HepG2 (cell line): ENCODE results near the gene RNU6-8. TPM values are rescaled to one million over a fixed set of nuclear protein-coding genes. Genes with fewer than 3 reads are reported as not detected.

Experiments
- AHR ChIP-seq: IDR thresholded peaks from 2 replicates; pipeline ENCODE4 v1.6.1; 2018; ENCODE audit warnings: missing genetic modification reagents, missing compliant biosample characterization
- GATAD2A ChIP-seq: IDR thresholded peaks from 2 replicates; pipeline ENCODE4 v1.6.1; 2016
- MYNN ChIP-seq: sonication (generic); formaldehyde crosslinking; IDR thresholded peaks from 2 replicates; pipeline ENCODE4 v1.4.0; 2020; ENCODE audit warnings: mild to moderate bottlenecking, low read depth, missing genetic modification reagents
- ZBTB20 ChIP-seq: sonication (generic); formaldehyde crosslinking; IDR thresholded peaks from 2 replicates; pipeline ENCODE4 v1.8.1; 2023; ENCODE audit warnings: missing genetic modification reagents, low read depth, mild to moderate bottlenecking, borderline replicate concordance
- ZNF12 ChIP-seq: sonication (generic); formaldehyde crosslinking; IDR thresholded peaks from 2 replicates; pipeline ENCODE4 v1.5.0; 2020; ENCODE audit warnings: missing genetic modification reagents
- ZNF331 ChIP-seq: sonication (generic); formaldehyde crosslinking; IDR thresholded peaks from 2 replicates; pipeline ENCODE4 v1.4.0; 2020; ENCODE audit warnings: missing genetic modification reagents
- ZNF460 ChIP-seq: sonication (generic); formaldehyde crosslinking; IDR thresholded peaks from 2 replicates; pipeline ENCODE4 v1.5.1; 2020; ENCODE audit warnings: missing genetic modification reagents, mild to moderate bottlenecking, borderline replicate concordance
- ZNF572 ChIP-seq: sonication (generic); formaldehyde crosslinking; IDR thresholded peaks from 2 replicates; pipeline ENCODE4 v1.5.1; 2020; ENCODE audit warnings: mild to moderate bottlenecking, missing genetic modification reagents
- polyA plus RNA-seq, 8 experiments: library from polyadenylated mRNA; depleted of rRNA in 3 of 8; stranded (reverse) in 7 of 8; unstranded in 1 of 8; fragments of >200 nt; fragmentation: Illumina TruSeq in 4 of 8; extraction: Trizol in 4 of 8; gene quantifications; 2 replicates each; pipeline versions ENCODE4 v1.2.1 to v1.2.3, GENCODE V29; 2011 to 2016; ENCODE audit warnings: low read depth in 4 of 8, missing spikeins in 1 of 8, mixed read lengths in 1 of 8; ENCODE audit not compliant: insufficient read depth in 1 of 8
- total RNA-seq, 5 experiments: library from RNA; depleted of rRNA; stranded (reverse); fragments of >200 nt; fragmentation: Illumina TruSeq; extraction: Trizol; gene quantifications; 2 replicates each; pipeline ENCODE4 v1.2.3, GENCODE V29; 2016; ENCODE audit warnings: low read depth in 1 of 5
- TF ChIP-seq, protein P1 (sequence below): sonication (generic); formaldehyde crosslinking; IDR thresholded peaks from 2 replicates; pipeline ENCODE4 v1.4.0; 2020; ENCODE audit warnings: mild to moderate bottlenecking, missing genetic modification reagents
- TF ChIP-seq, protein P2 (sequence below): sonication (generic); formaldehyde crosslinking; IDR thresholded peaks from 2 replicates; pipeline ENCODE4 v1.5.0; 2020; ENCODE audit warnings: missing genetic modification reagents, mild to moderate bottlenecking, borderline replicate concordance
- TF ChIP-seq, protein P3 (sequence below): IDR thresholded peaks from 2 replicates; pipeline ENCODE4 v1.6.1; 2016; ENCODE audit warnings: control low read depth
- TF ChIP-seq, protein P4 (sequence below): sonication (generic); formaldehyde crosslinking; IDR thresholded peaks from 2 replicates; pipeline ENCODE4 v1.4.0; 2020; ENCODE audit warnings: missing genetic modification reagents, borderline replicate concordance
- TF ChIP-seq, protein P5 (sequence below): sonication (generic); formaldehyde crosslinking; IDR thresholded peaks from 2 replicates; pipeline ENCODE4 v1.8.0; 2022; ENCODE audit warnings: mild to moderate bottlenecking, missing genetic modification reagents, moderate library complexity

The RNU6-8 gene
- total and polyA plus RNA-seq, 2 of the 13 experiments (the other 11 are each of a cell fraction or from before 2014, with no cell fraction given): under 0.01 TPM; not detected in 1

DNA sequence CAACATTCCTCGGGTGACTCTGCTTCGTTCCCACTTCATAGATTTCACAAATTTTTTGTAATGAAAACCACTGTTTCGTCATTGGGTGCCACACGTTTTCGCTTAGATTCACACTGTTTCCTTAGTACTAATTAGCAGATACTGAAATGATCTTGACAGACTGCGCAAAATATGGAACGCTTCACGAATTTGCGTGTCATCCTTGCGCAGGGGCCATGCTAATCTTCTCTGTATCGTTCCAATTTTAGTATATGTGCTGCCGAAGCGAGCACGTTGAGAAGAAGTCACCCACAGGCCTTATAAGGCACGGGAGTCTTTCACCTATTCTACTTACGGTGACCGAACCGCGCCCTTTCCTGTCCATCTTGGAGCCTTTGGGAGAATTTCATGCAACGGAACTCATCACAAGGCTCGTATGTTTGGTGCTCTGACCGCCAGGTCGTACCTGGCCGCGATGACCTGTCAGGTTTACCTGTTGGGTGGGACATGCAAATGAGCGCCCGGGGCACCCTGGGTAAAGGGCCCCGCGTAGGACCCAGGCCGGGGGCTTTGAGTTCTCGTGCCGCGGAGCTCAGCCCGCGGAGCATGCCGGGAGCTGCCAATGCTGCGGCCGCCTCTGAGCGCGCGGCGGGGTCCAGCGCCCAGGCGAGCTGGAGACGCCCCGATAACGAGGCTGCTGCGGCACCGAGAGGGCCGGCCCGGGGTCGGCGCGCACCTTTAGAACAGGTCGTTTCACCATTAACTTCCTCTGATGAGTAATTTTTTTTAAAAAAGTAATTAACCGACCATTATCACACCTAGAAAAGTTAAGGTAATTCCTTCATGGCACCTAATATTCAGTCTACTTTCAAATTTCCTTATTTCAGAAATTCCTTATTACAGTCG, at the start of gene RNU6-8 (continued):
- TF ChIP-seq, protein P1, sequence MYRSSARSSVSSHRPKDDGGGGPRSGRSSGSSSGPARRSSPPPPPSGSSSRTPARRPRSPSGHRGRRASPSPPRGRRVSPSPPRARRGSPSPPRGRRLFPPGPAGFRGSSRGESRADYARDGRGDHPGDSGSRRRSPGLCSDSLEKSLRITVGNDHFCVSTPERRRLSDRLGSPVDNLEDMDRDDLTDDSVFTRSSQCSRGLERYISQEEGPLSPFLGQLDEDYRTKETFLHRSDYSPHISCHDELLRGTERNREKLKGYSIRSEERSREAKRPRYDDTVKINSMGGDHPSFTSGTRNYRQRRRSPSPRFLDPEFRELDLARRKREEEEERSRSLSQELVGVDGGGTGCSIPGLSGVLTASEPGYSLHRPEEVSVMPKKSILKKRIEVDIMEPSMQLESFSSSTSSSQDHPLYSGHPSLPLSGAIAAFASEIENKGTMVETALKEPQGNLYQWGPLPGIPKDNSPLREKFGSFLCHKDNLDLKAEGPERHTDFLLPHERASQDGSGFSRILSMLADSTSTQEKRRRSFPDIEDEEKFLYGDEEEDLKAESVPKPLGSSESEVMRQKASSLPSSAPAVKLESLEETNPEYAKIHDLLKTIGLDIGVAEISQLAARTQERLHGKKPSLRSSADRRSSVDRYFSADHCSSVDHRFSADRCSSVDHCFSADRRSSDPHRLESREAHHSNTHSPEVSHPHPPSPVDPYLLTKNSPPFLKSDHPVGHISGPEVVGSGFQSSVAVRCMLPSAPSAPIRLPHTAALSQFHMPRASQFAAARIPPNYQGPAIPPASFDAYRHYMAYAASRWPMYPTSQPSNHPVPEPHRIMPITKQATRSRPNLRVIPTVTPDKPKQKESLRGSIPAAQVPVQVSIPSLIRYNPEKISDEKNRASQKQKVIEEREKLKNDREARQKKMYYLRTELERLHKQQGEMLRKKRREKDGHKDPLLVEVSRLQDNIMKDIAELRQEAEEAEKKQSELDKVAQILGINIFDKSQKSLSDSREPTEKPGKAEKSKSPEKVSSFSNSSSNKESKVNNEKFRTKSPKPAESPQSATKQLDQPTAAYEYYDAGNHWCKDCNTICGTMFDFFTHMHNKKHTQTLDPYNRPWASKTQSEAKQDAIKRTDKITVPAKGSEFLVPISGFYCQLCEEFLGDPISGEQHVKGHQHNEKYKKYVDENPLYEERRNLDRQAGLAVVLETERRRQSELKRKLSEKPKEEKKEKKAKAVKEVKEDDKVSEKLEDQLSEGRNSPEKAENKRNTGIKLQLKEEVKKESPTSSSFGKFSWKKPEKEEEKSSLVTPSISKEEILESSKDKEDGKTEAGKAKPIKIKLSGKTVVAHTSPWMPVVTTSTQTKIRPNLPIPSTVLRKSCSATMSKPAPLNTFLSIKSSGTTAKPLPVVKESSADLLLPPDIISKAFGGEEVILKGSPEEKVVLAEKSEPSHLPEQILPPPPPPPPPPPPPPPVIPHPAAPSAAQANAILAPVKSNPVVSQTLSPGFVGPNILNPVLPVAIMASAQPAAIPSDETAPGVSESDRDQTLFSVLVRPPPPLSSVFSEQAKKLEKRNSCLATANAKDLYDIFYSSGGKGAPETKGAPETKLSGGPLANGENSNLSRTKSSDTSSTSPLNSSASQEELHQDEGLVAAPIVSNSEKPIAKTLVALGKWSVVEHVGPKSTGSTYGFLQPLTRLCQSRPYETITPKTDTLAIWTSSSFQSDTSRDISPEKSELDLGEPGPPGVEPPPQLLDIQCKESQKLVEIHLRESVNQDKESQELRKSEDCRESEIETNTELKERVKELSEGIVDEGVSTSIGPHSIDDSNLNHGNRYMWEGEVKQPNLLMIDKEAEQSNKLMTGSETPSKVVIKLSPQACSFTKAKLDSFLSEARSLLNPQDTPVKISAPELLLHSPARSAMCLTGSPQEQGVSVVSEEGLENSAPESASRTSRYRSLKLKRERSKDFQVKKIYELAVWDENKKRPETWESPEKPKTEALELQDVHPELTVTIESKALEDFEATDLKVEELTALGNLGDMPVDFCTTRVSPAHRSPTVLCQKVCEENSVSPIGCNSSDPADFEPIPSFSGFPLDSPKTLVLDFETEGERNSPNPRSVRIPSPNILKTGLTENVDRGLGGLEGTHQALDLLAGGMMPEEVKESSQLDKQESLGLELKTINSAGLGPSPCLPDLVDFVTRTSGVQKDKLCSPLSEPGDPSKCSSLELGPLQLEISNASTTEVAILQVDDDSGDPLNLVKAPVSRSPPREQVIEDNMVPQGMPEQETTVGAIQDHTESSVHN: no peak; the same call in 1 of the 2 replicates
- TF ChIP-seq, protein P2, sequence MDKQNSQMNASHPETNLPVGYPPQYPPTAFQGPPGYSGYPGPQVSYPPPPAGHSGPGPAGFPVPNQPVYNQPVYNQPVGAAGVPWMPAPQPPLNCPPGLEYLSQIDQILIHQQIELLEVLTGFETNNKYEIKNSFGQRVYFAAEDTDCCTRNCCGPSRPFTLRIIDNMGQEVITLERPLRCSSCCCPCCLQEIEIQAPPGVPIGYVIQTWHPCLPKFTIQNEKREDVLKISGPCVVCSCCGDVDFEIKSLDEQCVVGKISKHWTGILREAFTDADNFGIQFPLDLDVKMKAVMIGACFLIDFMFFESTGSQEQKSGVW (CRISPR knock-in tag): peak; percentile 84; the same call in 1 of the 2 replicates
- TF ChIP-seq MYNN (peak; percentile 85), ZNF12 (peak; percentile 90), ZNF331 (CRISPR knock-in tag) (peak; percentile 88), AHR (CRISPR knock-in tag) (peak; percentile 94), ZNF460 (CRISPR knock-in tag) (peak; percentile 60; the same call in 1 of the 2 replicates), ZNF572 (peak; percentile 98), ZBTB20 (0 out of 2 replicates have a peak, but pooled peaks have one; percentile 88), GATAD2A (CRISPR knock-in tag) (peak; percentile 91)
- TF ChIP-seq, protein P3, sequence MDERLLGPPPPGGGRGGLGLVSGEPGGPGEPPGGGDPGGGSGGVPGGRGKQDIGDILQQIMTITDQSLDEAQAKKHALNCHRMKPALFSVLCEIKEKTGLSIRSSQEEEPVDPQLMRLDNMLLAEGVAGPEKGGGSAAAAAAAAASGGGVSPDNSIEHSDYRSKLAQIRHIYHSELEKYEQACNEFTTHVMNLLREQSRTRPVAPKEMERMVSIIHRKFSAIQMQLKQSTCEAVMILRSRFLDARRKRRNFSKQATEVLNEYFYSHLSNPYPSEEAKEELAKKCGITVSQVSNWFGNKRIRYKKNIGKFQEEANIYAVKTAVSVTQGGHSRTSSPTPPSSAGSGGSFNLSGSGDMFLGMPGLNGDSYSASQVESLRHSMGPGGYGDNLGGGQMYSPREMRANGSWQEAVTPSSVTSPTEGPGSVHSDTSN (CRISPR knock-in tag): no peak
- TF ChIP-seq, protein P4, sequence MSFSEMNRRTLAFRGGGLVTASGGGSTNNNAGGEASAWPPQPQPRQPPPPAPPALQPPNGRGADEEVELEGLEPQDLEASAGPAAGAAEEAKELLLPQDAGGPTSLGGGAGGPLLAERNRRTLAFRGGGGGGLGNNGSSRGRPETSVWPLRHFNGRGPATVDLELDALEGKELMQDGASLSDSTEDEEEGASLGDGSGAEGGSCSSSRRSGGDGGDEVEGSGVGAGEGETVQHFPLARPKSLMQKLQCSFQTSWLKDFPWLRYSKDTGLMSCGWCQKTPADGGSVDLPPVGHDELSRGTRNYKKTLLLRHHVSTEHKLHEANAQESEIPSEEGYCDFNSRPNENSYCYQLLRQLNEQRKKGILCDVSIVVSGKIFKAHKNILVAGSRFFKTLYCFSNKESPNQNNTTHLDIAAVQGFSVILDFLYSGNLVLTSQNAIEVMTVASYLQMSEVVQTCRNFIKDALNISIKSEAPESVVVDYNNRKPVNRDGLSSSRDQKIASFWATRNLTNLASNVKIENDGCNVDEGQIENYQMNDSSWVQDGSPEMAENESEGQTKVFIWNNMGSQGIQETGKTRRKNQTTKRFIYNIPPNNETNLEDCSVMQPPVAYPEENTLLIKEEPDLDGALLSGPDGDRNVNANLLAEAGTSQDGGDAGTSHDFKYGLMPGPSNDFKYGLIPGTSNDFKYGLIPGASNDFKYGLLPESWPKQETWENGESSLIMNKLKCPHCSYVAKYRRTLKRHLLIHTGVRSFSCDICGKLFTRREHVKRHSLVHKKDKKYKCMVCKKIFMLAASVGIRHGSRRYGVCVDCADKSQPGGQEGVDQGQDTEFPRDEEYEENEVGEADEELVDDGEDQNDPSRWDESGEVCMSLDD (CRISPR knock-in tag): peak; percentile 99
- TF ChIP-seq, protein P5, sequence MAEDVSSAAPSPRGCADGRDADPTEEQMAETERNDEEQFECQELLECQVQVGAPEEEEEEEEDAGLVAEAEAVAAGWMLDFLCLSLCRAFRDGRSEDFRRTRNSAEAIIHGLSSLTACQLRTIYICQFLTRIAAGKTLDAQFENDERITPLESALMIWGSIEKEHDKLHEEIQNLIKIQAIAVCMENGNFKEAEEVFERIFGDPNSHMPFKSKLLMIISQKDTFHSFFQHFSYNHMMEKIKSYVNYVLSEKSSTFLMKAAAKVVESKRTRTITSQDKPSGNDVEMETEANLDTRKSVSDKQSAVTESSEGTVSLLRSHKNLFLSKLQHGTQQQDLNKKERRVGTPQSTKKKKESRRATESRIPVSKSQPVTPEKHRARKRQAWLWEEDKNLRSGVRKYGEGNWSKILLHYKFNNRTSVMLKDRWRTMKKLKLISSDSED (CRISPR knock-in tag): no peak
